ENCODE measurements around the gene SLC39A6.

Gene SLC39A6

GRCh38 chr18:36143391-36143790, 14.3 kb upstream of the SLC39A6 start:
- TF ChIP-seq EZH2phosphoT487 (IDR thresholded peaks at IDR 0.05; ENCODE audit: borderline replicate concordance) (no peak), CTCF (conservative IDR thresholded peaks at IDR 0.05; ENCODE audit: low read length) (no peak)
- H3K36me3 ChIP-seq (ENCODE audit: insufficient read depth, low read length), result peaks cover 86% of the 10 kb centered on the region
- no peak overlapping the region for H3K4me3 ChIP-seq (ENCODE audit: low read length, poor library complexity, severe bottlenecking)
- no peaks in the 10 kb centered on the region for H3F3A ChIP-seq (ENCODE audit: low read depth)
- H3K9me3 ChIP-seq (ENCODE audit: insufficient read depth, low read depth, low read length), result no peaks in the 10 kb centered on the region
- H2AFZ ChIP-seq (ENCODE audit: low read length), result no peak overlapping the region
- no peaks in the 10 kb centered on the region for H3K9me2 ChIP-seq (replicated peaks; ENCODE audit: low read depth, low read length)
- H3K27me3 ChIP-seq (ENCODE audit: insufficient read depth, low read length, poor library complexity, severe bottlenecking), result no peaks in the 10 kb centered on the region
- no peak overlapping the region for H3K9ac ChIP-seq (ENCODE audit: low read depth, low read length, poor library complexity, severe bottlenecking)
- no peaks in the 10 kb centered on the region for H3K79me2 ChIP-seq (ENCODE audit: insufficient read depth, low read length)
- no peaks in the 10 kb centered on the region for H3K4me1 ChIP-seq (ENCODE audit: insufficient read depth, low read length, poor library complexity, severe bottlenecking)
- H4K20me1 ChIP-seq (ENCODE audit: insufficient read depth, low read length, poor library complexity, severe bottlenecking), result no peaks in the 10 kb centered on the region
- H3K4me2 ChIP-seq (ENCODE audit: low read depth, low read length, poor library complexity, severe bottlenecking), result no peak overlapping the region

DNA sequence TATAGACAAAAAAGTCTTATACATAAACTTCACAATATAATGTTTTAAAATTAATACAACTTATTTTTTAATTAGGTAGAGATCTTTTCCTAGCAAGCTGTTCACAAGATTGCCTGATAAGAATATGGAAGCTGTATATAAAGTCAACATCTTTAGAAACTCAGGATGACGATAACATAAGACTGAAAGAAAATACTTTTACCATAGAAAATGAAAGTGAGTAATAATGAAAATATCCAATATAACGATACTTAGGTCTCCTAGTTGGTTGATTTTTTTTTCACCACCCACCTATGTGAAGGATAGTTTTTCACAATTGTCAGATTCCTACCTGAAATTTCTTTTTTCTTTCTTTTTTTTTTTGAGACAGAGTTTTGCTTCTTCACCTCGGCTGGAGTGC, 13.6 kb upstream of the SLC39A6 start:
- no peaks in the 10 kb centered on the region for H3K9me3 ChIP-seq (ENCODE audit: insufficient read depth, low read depth, low read length)
- TF ChIP-seq CTCF (conservative IDR thresholded peaks at IDR 0.05; ENCODE audit: low read length) (no peak), EZH2phosphoT487 (IDR thresholded peaks at IDR 0.05; ENCODE audit: borderline replicate concordance) (no peak)
- no peak overlapping the region for H3K4me2 ChIP-seq (ENCODE audit: low read depth, low read length, poor library complexity, severe bottlenecking)
- no peak overlapping the region for H3K9ac ChIP-seq (ENCODE audit: low read depth, low read length, poor library complexity, severe bottlenecking)
- H2AFZ ChIP-seq (ENCODE audit: low read length), result no peak overlapping the region
- H3K4me3 ChIP-seq (ENCODE audit: low read length, poor library complexity, severe bottlenecking), result no peak overlapping the region
- no peaks in the 10 kb centered on the region for H3K4me1 ChIP-seq (ENCODE audit: insufficient read depth, low read length, poor library complexity, severe bottlenecking)
- H3F3A ChIP-seq (ENCODE audit: low read depth), result no peaks in the 10 kb centered on the region
- H3K9me2 ChIP-seq (replicated peaks; ENCODE audit: low read depth, low read length), result no peaks in the 10 kb centered on the region
- no peaks in the 10 kb centered on the region for H4K20me1 ChIP-seq (ENCODE audit: insufficient read depth, low read length, poor library complexity, severe bottlenecking)
- H3K27me3 ChIP-seq (ENCODE audit: insufficient read depth, low read length, poor library complexity, severe bottlenecking), result no peaks in the 10 kb centered on the region
- peaks cover 88% of the 10 kb centered on the region for H3K36me3 ChIP-seq (ENCODE audit: insufficient read depth, low read length)
- H3K79me2 ChIP-seq (ENCODE audit: insufficient read depth, low read length), result no peaks in the 10 kb centered on the region

DNA sequence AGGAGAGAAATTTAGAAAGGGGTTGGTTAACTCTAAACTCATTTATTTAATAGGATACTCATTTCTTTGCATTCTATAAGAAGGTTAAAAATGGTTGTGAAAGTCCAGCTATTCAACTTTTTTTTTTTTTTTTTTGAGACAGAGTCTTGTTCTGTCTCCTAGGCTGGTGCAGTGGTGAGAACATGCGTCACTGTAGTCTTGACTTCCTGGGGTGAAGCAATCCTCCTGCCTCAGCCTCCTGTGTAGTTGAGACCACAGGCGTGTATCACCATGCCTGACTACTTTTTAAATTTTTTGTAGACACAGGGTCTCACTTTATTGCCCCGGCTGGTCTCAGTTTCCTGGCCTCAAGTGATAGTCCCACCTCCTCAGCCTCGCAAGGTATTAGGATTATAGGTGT, 12.4 kb upstream of the SLC39A6 start:
- Histone ChIP-seq H4K20me1 (ENCODE audit: insufficient read depth, low read length, poor library complexity, severe bottlenecking) (no peaks in the 10 kb centered on the region), H3K27me3 (ENCODE audit: insufficient read depth, low read length, poor library complexity, severe bottlenecking) (no peaks in the 10 kb centered on the region), H3K4me2 (ENCODE audit: low read depth, low read length, poor library complexity, severe bottlenecking) (no peak overlapping the region), H3K4me1 (ENCODE audit: insufficient read depth, low read length, poor library complexity, severe bottlenecking) (no peaks in the 10 kb centered on the region), H3K4me3 (ENCODE audit: low read length, poor library complexity, severe bottlenecking) (no peak overlapping the region), H3K9me3 (ENCODE audit: insufficient read depth, low read depth, low read length) (no peaks in the 10 kb centered on the region), H3F3A (ENCODE audit: low read depth) (no peaks in the 10 kb centered on the region), H3K9me2 (replicated peaks; ENCODE audit: low read depth, low read length) (no peaks in the 10 kb centered on the region), H3K36me3 (ENCODE audit: insufficient read depth, low read length) (peaks cover 87% of the 10 kb centered on the region), H3K9ac (ENCODE audit: low read depth, low read length, poor library complexity, severe bottlenecking) (no peak overlapping the region), H2AFZ (ENCODE audit: low read length) (no peak overlapping the region), H3K79me2 (ENCODE audit: insufficient read depth, low read length) (no peaks in the 10 kb centered on the region)
- no peak for TF ChIP-seq EZH2phosphoT487 (IDR thresholded peaks at IDR 0.05; ENCODE audit: borderline replicate concordance)
- no peak for TF ChIP-seq CTCF (conservative IDR thresholded peaks at IDR 0.05; ENCODE audit: low read length)

Measured in Loucy (cell line).